ENCODE results near the gene MAML2.

DNA sequence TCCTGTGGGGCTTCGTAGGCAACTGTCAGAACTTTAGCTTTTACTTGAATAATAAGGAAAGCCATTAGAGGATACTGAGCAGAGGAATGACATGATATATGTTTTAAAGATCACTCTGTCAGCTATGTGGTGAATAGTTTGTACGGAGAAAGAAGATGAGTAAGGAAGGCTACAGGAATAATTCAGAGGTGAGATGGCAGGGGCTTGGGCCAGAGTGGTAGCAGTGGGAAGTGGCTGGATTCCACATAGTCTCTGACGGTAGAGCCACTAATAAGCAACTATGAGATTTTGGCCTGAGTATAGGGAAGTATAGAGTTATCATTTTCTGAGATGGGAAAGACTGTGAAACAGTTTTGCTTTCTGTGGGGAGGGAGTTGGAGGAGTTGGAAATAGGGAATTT, 325.1 kb downstream of the MAML2 start:
- TF ChIP-seq, protein P1, sequence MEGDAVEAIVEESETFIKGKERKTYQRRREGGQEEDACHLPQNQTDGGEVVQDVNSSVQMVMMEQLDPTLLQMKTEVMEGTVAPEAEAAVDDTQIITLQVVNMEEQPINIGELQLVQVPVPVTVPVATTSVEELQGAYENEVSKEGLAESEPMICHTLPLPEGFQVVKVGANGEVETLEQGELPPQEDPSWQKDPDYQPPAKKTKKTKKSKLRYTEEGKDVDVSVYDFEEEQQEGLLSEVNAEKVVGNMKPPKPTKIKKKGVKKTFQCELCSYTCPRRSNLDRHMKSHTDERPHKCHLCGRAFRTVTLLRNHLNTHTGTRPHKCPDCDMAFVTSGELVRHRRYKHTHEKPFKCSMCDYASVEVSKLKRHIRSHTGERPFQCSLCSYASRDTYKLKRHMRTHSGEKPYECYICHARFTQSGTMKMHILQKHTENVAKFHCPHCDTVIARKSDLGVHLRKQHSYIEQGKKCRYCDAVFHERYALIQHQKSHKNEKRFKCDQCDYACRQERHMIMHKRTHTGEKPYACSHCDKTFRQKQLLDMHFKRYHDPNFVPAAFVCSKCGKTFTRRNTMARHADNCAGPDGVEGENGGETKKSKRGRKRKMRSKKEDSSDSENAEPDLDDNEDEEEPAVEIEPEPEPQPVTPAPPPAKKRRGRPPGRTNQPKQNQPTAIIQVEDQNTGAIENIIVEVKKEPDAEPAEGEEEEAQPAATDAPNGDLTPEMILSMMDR (IDR thresholded peaks at IDR 0.05): no peak
- TF ChIP-seq POLR2A (IDR thresholded peaks at IDR 0.05) (no peak), POLR2AphosphoS5 (IDR thresholded peaks at IDR 0.05) (no peak)

All from stomach (tissue), 4 donors.